ENCODE results near the gene ZFPM1. TPM values are rescaled to one million over a fixed set of nuclear protein-coding genes. Genes with fewer than 3 reads are reported as not detected.

ZFPM1 gene
- total RNA-seq, 2 experiments from 2014 or later: 15.0 to 18.0 TPM

GRCh38 chr16:88585927-88586581 lies 133.0 kb downstream of the ZFPM1 start:
- no peak overlapping the region for H3K27ac Mint-ChIP-seq
- H3K36me3 Mint-ChIP-seq (ENCODE audit: low read depth): peaks cover 35% of the 10 kb centered on the region
- TF ChIP-seq CTCF (IDR thresholded peaks at IDR 0.05): no peak
- H3K27me3 Mint-ChIP-seq: no peaks in the 10 kb centered on the region
- DNase-seq (no peak), ATAC-seq (no peak)
- POLR2A ChIA-PET: no interaction called here
- H3K4me1 Mint-ChIP-seq (ENCODE audit: low read depth): peaks cover 45% of the 10 kb centered on the region
- H3K4me3 Mint-ChIP-seq: no peak overlapping the region
- H3K9me3 Mint-ChIP-seq: no peaks in the 10 kb centered on the region
- intact Hi-C loops (cut with micrococcal nuclease): no loop called here
- CTCF ChIA-PET: no interaction called here

Small RNA genes lying within 50 kb of the gene (microRNA-seq; reads per million reads assigned to microRNA genes)
- gene MIR5189 (ENCODE audit: borderline microRNAs expressed, borderline replicate concordance): not detected

Other genes with a start within 250 kb of the ZFPM1 start
- gene ZNF469, start 70.3 kb upstream of the ZFPM1 start, total RNA-seq: under 1 TPM; 0.45 to 0.56 TPM
- gene ZC3H18, start 117.1 kb downstream of the ZFPM1 start, total RNA-seq: 10 to 100 TPM; 67.7 to 73.5 TPM
- under 1 TPM in 1 of 2 experiments, not detected in 1; 0.31 TPM for gene IL17C, start 185.3 kb downstream of the ZFPM1 start, total RNA-seq
- gene CYBA, start 197.8 kb downstream of the ZFPM1 start, total RNA-seq: 100 to 1,000 TPM; 230 to 236 TPM
- gene MVD, start 209.8 kb downstream of the ZFPM1 start, total RNA-seq: 10 to 100 TPM; 83.1 to 89.9 TPM
- 1 to 10 TPM; 5.2 to 5.3 TPM for gene SNAI3, start 233.2 kb downstream of the ZFPM1 start, total RNA-seq

Measured in activated CD8-positive, alpha-beta T cell treated with anti-CD3 and anti-CD28 coated beads for 36 hours (primary cell).